IMR-90 (cell line): Measurements from ENCODE around the gene GPR39. TPM values are rescaled to one million over a fixed set of nuclear protein-coding genes. Genes with fewer than 3 reads are reported as not detected.

Experiments
- ATAC-seq: fragments of 200-7000 bp; cut with Tn5 transposase; 2 replicates; pipeline ENCODE4 v1.9.1; 2020; ENCODE audit warnings: low read depth, mild to moderate bottlenecking, moderate library complexity
- BruUV-seq: library from RNA; stranded (reverse); fragments of 400-500 nt; replicated peaks from 2 replicates; lab custom pipeline; 2021; lab: Mats Ljungman, UMichigan
- CTCF ChIA-PET: fragments of 300-600 bp; formaldehyde crosslinking; extraction: SDS; loops from one replicate; lab custom pipeline; 2021; ENCODE audit warnings: antibody characterized with exemption; lab: Yijun Ruan, JAX
- POLR2A ChIA-PET: fragments of 300-600 bp; sonication (Branson Sonifier 250); formaldehyde crosslinking; loops from one replicate; lab custom pipeline; 2022; ENCODE audit warnings: antibody characterized with exemption; ENCODE audit not compliant: unreplicated experiment; lab: Charles Lee
- DNase-seq: peaks from one replicate; pipeline ENCODE4 v3.0.0; 2013
- H2AFZ ChIP-seq: replicated peaks from 2 replicates; pipeline ENCODE3; 2013; ENCODE audit warnings: low read length, mild to moderate bottlenecking; ENCODE audit not compliant: poor library complexity
- H2AK5ac ChIP-seq: 2 replicates; pipeline ENCODE4 v1.6.1; 2013; ENCODE audit warnings: low read depth, low read length, inconsistent platforms
- H2AK9ac ChIP-seq: replicated peaks from 2 replicates; pipeline ENCODE3; 2013; ENCODE audit warnings: mild to moderate bottlenecking, low read depth, low read length, moderate library complexity; ENCODE audit not compliant: poor library complexity
- H2BK120ac ChIP-seq: 2 replicates; pipeline ENCODE4 v1.6.1; 2013; ENCODE audit warnings: low read depth, low read length, inconsistent platforms
- H2BK15ac ChIP-seq: 3 replicates; pipeline ENCODE4 v1.6.1; 2013; ENCODE audit warnings: low read depth, low read length, inconsistent platforms
- H2BK20ac ChIP-seq: 2 replicates; pipeline ENCODE4 v1.6.1; 2013; ENCODE audit warnings: low read depth, mild to moderate bottlenecking, inconsistent platforms, low read length, moderate library complexity
- H2BK5ac ChIP-seq: 2 replicates; pipeline ENCODE4 v1.6.1; 2013; ENCODE audit warnings: mild to moderate bottlenecking, low read depth, low read length, inconsistent platforms; ENCODE audit not compliant: poor library complexity, severe bottlenecking
- H3K14ac ChIP-seq: replicated peaks from 2 replicates; pipeline ENCODE4 v1.6.1; 2013; ENCODE audit warnings: low read depth, low read length, inconsistent platforms
- H3K18ac ChIP-seq: 2 replicates; pipeline ENCODE4 v1.6.1; 2013; ENCODE audit warnings: low read depth, low read length, control low read depth
- H3K23ac ChIP-seq: 2 replicates; pipeline ENCODE4 v1.6.1; 2013; ENCODE audit warnings: low read depth, low read length, inconsistent platforms
- H3K27ac ChIP-seq: 2 replicates; pipeline ENCODE4 v1.5.1; 2013; ENCODE audit warnings: mild to moderate bottlenecking, control low read depth, low read length; ENCODE audit not compliant: insufficient read depth
- H3K27me3 ChIP-seq: 2 replicates; pipeline ENCODE4 v1.6.1; 2013; ENCODE audit warnings: low read length; ENCODE audit not compliant: control insufficient read depth, insufficient read depth
- H3K36me3 ChIP-seq: 2 replicates; pipeline ENCODE4 v1.6.1; 2013; ENCODE audit warnings: low read length, mixed read lengths; ENCODE audit not compliant: control insufficient read depth, insufficient read depth
- H3K4ac ChIP-seq: 2 replicates; pipeline ENCODE4 v1.6.1; 2013; ENCODE audit warnings: low read depth, low read length, inconsistent platforms
- H3K4me1 ChIP-seq: 2 replicates; pipeline ENCODE4 v1.6.1; 2013; ENCODE audit warnings: low read length, mixed read lengths; ENCODE audit not compliant: control insufficient read depth, insufficient read depth
- H3K4me2 ChIP-seq: 2 replicates; pipeline ENCODE4 v1.6.1; 2013; ENCODE audit warnings: low read depth, mild to moderate bottlenecking, control low read depth, low read length, moderate library complexity
- H3K4me3 ChIP-seq: 2 replicates; pipeline ENCODE4 v1.5.1; 2013; ENCODE audit warnings: low read depth, mild to moderate bottlenecking, control low read depth, low read length, moderate library complexity; ENCODE audit not compliant: insufficient read depth
- H3K56ac ChIP-seq: 2 replicates; pipeline ENCODE4 v1.6.1; 2013; ENCODE audit warnings: low read length, inconsistent platforms; ENCODE audit not compliant: insufficient read depth; ENCODE audit errors: extremely low read depth
- H3K79me1 ChIP-seq, 2 experiments: 2 replicates each; pipeline ENCODE4 v1.6.1; 2013; ENCODE audit warnings: low read length in 2 of 2, inconsistent platforms in 1 of 2, low read depth in 1 of 2
- H3K9ac ChIP-seq: 2 replicates; pipeline ENCODE4 v1.6.1; 2013; ENCODE audit warnings: low read depth, low read length, control low read depth
- H3K9me1 ChIP-seq: 2 replicates; pipeline ENCODE4 v1.6.1; 2013; ENCODE audit warnings: low read length, inconsistent platforms; ENCODE audit not compliant: insufficient read depth
- H3K9me3 ChIP-seq: 2 replicates; pipeline ENCODE4 v1.6.1; 2013; ENCODE audit warnings: low read length; ENCODE audit not compliant: control insufficient read depth, insufficient read depth
- H4K20me1 ChIP-seq: 2 replicates; pipeline ENCODE4 v1.6.1; 2013; ENCODE audit warnings: low read length, inconsistent platforms; ENCODE audit not compliant: insufficient read depth
- H4K5ac ChIP-seq: 2 replicates; pipeline ENCODE4 v1.6.1; 2013; ENCODE audit warnings: mild to moderate bottlenecking, low read depth, low read length, control low read depth
- H4K8ac ChIP-seq, 2 experiments: 2 replicates each; pipeline ENCODE4 v1.6.1; 2013; ENCODE audit warnings: low read depth in 2 of 2, low read length in 2 of 2, control low read depth in 1 of 2, inconsistent platforms in 1 of 2
- H4K91ac ChIP-seq: 2 replicates; pipeline ENCODE4 v1.6.1; 2013; ENCODE audit warnings: low read depth, low read length, inconsistent platforms; ENCODE audit not compliant: insufficient read depth
- BHLHE40 ChIP-seq: fragments of 150-350 bp; IDR thresholded peaks from 2 replicates; pipeline ENCODE4 v1.6.1; 2016; ENCODE audit warnings: mild to moderate bottlenecking, low read depth, low read length
- CEBPB ChIP-seq: IDR thresholded peaks from 2 replicates; pipeline ENCODE4 v1.6.1; 2012; ENCODE audit warnings: low read depth, low read length, improper control_type of control experiment
- CHD1 ChIP-seq: IDR thresholded peaks from 2 replicates; pipeline ENCODE4 v1.6.1; 2012; ENCODE audit warnings: low read depth, low read length, improper control_type of control experiment
- CTCF ChIP-seq: conservative IDR thresholded peaks from 2 replicates; pipeline ENCODE4 v1.5.1; 2012; ENCODE audit warnings: mild to moderate bottlenecking, low read depth, low read length, improper control_type of control experiment
- FOS ChIP-seq: fragments of 150-350 bp; IDR thresholded peaks from 2 replicates; pipeline ENCODE4 v1.6.1; 2016; ENCODE audit warnings: low read depth, low read length
- MAFK ChIP-seq: IDR thresholded peaks from 2 replicates; pipeline ENCODE4 v1.6.1; 2012; ENCODE audit warnings: low read depth, low read length, improper control_type of control experiment
- MAZ ChIP-seq: IDR thresholded peaks from 2 replicates; pipeline ENCODE4 v1.6.1; 2012; ENCODE audit warnings: low read depth, mild to moderate bottlenecking, low read length, improper control_type of control experiment, moderate library complexity, borderline replicate concordance
- MXI1 ChIP-seq: IDR thresholded peaks from 2 replicates; pipeline ENCODE4 v1.6.1; 2012; ENCODE audit warnings: low read depth, mild to moderate bottlenecking, low read length, moderate library complexity, borderline replicate concordance
- NFE2L2 ChIP-seq: fragments of 150-350 bp; IDR thresholded peaks from 2 replicates; pipeline ENCODE4 v1.6.1; 2016; ENCODE audit warnings: low read depth, mild to moderate bottlenecking, low read length
- POLR2A ChIP-seq: IDR thresholded peaks from 2 replicates; pipeline ENCODE4 v1.6.1; 2012; ENCODE audit warnings: mild to moderate bottlenecking, low read depth, low read length
- RAD21 ChIP-seq: IDR thresholded peaks from 2 replicates; pipeline ENCODE4 v1.6.1; 2012; ENCODE audit warnings: low read length, improper control_type of control experiment
- RCOR1 ChIP-seq: IDR thresholded peaks from 2 replicates; pipeline ENCODE4 v1.6.1; 2012; ENCODE audit warnings: mild to moderate bottlenecking, low read length, improper control_type of control experiment; ENCODE audit not compliant: insufficient replicate concordance
- RFX5 ChIP-seq: IDR thresholded peaks from 2 replicates; pipeline ENCODE4 v1.8.0; 2012; ENCODE audit warnings: low read depth, mild to moderate bottlenecking, low read length, moderate library complexity
- SMC3 ChIP-seq: fragments of 150-350 bp; IDR thresholded peaks from 2 replicates; pipeline ENCODE4 v1.6.1; 2016; ENCODE audit warnings: low read depth, mild to moderate bottlenecking, antibody characterized with exemption, low read length, moderate library complexity
- WGBS, 2 experiments: methylation state at CpG; one replicate each; pipeline versions ENCODE4 v1.1.5 to v1.1.7; 2013; ENCODE audit warnings: missing lambda C conversion rate in 2 of 2; ENCODE audit not compliant: insufficient read length in 1 of 2; ENCODE audit errors: extremely low coverage in 2 of 2; 5-methylcytosine and 5-hydroxymethylcytosine counted together
- dilution Hi-C: fragments of 300-500 bp; cut with HindIII; formaldehyde crosslinking; loops from one replicate; pipeline ENCODE4 v1.14.3; 2018; ENCODE audit warnings: low sequenced_read_pairs; ENCODE audit not compliant: unreplicated experiment
- in situ Hi-C: fragments of 300-500 bp; cut with MboI; formaldehyde crosslinking; loops from 3 replicates; pipeline ENCODE4 v1.14.3; 2019; ENCODE audit warnings: low sequenced_read_pairs, inconsistent platforms, mixed read lengths
- intact Hi-C: fragments of 100-400 bp; cut with micrococcal nuclease; formaldehyde crosslinking; loops from 2 replicates; pipeline ENCODE4 v1.10.0; 2022
- polyA plus RNA-seq, 3 experiments: library from polyadenylated mRNA; depleted of rRNA; stranded (reverse); fragments of >200 nt; gene quantifications; 2 replicates each; pipeline ENCODE4 v1.2.3, GENCODE V29; 2012; ENCODE audit warnings: low replicate concordance in 1 of 3
- total RNA-seq: library from RNA; depleted of rRNA; stranded (reverse); fragments of >200 nt; gene quantifications from 2 replicates; pipeline ENCODE4 v1.2.3, GENCODE V29; 2012
- TF ChIP-seq, protein P1 (sequence below): fragments of 150-350 bp; IDR thresholded peaks from 2 replicates; pipeline ENCODE4 v1.6.1; 2016; ENCODE audit warnings: low read depth, mild to moderate bottlenecking, low read length, moderate library complexity, borderline replicate concordance
- TF ChIP-seq, protein P2 (sequence below): fragments of 150-350 bp; IDR thresholded peaks from 2 replicates; pipeline ENCODE4 v1.6.1; 2017; ENCODE audit warnings: mild to moderate bottlenecking, antibody characterized with exemption, low read length, low read depth

The GPR39 gene
- total and polyA plus RNA-seq, 2 of the 4 experiments (the other 2 are of a cell fraction), result 4.4 to 9.0 TPM

DNA sequence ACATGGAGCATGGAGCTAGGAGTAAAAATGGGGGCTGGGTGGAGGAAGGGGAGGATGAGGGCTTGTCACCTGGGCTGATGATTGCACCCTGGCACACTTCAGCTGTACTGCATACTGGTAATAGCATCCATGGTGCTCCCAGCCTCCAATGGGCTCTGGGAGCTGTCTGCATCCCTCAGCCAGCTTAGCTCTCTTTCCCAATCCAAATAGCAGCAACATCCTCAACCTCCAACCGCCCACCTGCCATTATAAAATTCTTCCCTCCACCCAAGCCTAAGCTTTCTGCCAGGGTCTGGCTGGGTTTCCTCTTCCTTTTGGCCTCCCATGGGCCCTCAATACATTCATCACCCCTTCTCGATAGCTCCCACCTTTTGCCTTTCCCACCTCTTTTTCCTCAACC lies 143.3 kb downstream of the GPR39 start:
- Histone ChIP-seq H3K18ac (no peak overlapping the region), H3K36me3 (no peaks in the 10 kb centered on the region), H3K79me1 (no peaks in the 10 kb centered on the region), H2AK5ac (no peak overlapping the region), H3K56ac (no peak overlapping the region), H4K8ac (no peak overlapping the region), H4K5ac (no peak overlapping the region), H2BK5ac (no peak overlapping the region), H2BK120ac (no peak overlapping the region), H3K4me3 (no peak overlapping the region), H3K4me2 (no peak overlapping the region), H2BK20ac (no peak overlapping the region), H3K4me1 (no peaks in the 10 kb centered on the region), H3K4ac (no peak overlapping the region), H2AFZ (no peak overlapping the region), H3K9me1 (no peaks in the 10 kb centered on the region; the same call in 1 of the 2 replicates), H3K23ac (no peak overlapping the region), H3K27ac (no peak overlapping the region), H4K91ac (no peak overlapping the region), H2AK9ac (no peak overlapping the region), H3K14ac (no peak overlapping the region), H3K27me3 (peaks cover 11% of the 10 kb centered on the region), H2BK15ac (no peak overlapping the region), H4K20me1 (no peaks in the 10 kb centered on the region), H3K9ac (no peak overlapping the region), H3K9me3 (no peaks in the 10 kb centered on the region)
- in situ Hi-C loops (no loop called here), dilution Hi-C loops (no loop called here), intact Hi-C loops (no loop called here)
- no peak for DNase-seq
- no peak for TF ChIP-seq CTCF
- TF ChIP-seq RFX5, result no peak
- TF ChIP-seq, protein P1, sequence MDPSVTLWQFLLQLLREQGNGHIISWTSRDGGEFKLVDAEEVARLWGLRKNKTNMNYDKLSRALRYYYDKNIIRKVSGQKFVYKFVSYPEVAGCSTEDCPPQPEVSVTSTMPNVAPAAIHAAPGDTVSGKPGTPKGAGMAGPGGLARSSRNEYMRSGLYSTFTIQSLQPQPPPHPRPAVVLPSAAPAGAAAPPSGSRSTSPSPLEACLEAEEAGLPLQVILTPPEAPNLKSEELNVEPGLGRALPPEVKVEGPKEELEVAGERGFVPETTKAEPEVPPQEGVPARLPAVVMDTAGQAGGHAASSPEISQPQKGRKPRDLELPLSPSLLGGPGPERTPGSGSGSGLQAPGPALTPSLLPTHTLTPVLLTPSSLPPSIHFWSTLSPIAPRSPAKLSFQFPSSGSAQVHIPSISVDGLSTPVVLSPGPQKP, result no peak
- TF ChIP-seq CHD1, result no peak
- TF ChIP-seq SMC3, result no peak
- TF ChIP-seq NFE2L2, result no peak
- TF ChIP-seq CEBPB, result no peak
- TF ChIP-seq BHLHE40, result no peak
- TF ChIP-seq MXI1, result no peak
- no peak for TF ChIP-seq RCOR1
- TF ChIP-seq POLR2A, result no peak
- TF ChIP-seq RAD21, result no peak
- TF ChIP-seq FOS, result no peak
- no peak for TF ChIP-seq MAZ
- TF ChIP-seq, protein P2, sequence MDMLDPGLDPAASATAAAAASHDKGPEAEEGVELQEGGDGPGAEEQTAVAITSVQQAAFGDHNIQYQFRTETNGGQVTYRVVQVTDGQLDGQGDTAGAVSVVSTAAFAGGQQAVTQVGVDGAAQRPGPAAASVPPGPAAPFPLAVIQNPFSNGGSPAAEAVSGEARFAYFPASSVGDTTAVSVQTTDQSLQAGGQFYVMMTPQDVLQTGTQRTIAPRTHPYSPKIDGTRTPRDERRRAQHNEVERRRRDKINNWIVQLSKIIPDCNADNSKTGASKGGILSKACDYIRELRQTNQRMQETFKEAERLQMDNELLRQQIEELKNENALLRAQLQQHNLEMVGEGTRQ, result no peak
- TF ChIP-seq MAFK, result no peak
- 82% methylated on average over 2 of the region's 2 CpGs; no CpG with 5 or more reads in 1 of the 2 experiments for WGBS, 2 experiments
- CTCF ChIA-PET, result no interaction called here
- POLR2A ChIA-PET, result no interaction called here
- no peak for ATAC-seq
- no TSS peak for BruUV-seq
